ENCODE measurements around the gene PREB. TPM values are rescaled to one million over a fixed set of nuclear protein-coding genes. Genes with fewer than 3 reads are reported as not detected.

Gene PREB
- total and polyA plus RNA-seq, 2 of the 13 experiments (the other 11 are each of a cell fraction or from before 2014, with no cell fraction given), result 112 to 192 TPM

DNA sequence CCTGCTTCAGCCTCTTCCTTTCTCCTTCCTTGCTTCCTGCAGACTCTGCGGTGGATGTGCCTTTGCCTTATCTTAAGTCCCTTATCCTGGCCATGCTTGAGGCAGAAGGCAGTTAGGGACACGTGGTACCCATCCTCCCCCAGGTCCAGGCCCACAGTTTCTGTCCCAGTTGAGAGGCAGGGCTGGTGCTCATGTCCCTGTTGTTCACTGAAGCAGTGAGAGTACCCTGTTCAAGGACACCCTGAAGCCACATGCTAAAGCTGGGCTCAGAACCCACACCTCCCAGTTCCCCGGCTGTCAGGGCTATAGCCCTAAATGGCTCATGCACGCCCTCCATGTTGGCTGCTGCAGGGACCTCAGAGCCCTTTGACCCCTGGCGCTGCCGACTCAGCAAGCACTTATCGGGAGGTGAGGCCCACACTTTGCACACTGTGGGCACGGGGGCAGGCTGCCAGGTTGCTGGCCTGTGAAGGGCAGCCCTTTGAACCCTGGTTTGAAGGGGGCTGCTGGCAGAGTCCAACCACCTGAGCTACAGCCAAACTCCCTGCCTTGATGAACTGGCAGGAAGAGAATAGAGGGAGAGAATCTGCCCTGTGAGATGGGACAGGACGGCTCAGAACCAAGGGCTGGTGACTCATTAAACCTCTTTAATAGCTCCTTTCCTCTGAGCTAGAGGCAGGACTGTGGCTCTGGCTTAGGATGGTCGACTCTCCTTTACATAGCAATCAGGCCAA, 41.6 kb downstream of the PREB start (continued):
- TF ChIP-seq ZFP90 (CRISPR knock-in tag; IDR thresholded peaks at IDR 0.05; ENCODE audit: borderline replicate concordance), result peak; percentile 78
- TF ChIP-seq ZNF10 (CRISPR knock-in tag; IDR thresholded peaks at IDR 0.05; ENCODE audit: borderline replicate concordance, low read depth), result no peak
- no peak; the same call in 1 of the 2 replicates for TF ChIP-seq MYNN (CRISPR knock-in tag; IDR thresholded peaks at IDR 0.05; ENCODE audit: low read depth)
- TF ChIP-seq ZNF136 (CRISPR knock-in tag; IDR thresholded peaks at IDR 0.05; ENCODE audit: low read depth), result peak; percentile 53; the same call in 1 of the 2 replicates
- TF ChIP-seq, protein P1, sequence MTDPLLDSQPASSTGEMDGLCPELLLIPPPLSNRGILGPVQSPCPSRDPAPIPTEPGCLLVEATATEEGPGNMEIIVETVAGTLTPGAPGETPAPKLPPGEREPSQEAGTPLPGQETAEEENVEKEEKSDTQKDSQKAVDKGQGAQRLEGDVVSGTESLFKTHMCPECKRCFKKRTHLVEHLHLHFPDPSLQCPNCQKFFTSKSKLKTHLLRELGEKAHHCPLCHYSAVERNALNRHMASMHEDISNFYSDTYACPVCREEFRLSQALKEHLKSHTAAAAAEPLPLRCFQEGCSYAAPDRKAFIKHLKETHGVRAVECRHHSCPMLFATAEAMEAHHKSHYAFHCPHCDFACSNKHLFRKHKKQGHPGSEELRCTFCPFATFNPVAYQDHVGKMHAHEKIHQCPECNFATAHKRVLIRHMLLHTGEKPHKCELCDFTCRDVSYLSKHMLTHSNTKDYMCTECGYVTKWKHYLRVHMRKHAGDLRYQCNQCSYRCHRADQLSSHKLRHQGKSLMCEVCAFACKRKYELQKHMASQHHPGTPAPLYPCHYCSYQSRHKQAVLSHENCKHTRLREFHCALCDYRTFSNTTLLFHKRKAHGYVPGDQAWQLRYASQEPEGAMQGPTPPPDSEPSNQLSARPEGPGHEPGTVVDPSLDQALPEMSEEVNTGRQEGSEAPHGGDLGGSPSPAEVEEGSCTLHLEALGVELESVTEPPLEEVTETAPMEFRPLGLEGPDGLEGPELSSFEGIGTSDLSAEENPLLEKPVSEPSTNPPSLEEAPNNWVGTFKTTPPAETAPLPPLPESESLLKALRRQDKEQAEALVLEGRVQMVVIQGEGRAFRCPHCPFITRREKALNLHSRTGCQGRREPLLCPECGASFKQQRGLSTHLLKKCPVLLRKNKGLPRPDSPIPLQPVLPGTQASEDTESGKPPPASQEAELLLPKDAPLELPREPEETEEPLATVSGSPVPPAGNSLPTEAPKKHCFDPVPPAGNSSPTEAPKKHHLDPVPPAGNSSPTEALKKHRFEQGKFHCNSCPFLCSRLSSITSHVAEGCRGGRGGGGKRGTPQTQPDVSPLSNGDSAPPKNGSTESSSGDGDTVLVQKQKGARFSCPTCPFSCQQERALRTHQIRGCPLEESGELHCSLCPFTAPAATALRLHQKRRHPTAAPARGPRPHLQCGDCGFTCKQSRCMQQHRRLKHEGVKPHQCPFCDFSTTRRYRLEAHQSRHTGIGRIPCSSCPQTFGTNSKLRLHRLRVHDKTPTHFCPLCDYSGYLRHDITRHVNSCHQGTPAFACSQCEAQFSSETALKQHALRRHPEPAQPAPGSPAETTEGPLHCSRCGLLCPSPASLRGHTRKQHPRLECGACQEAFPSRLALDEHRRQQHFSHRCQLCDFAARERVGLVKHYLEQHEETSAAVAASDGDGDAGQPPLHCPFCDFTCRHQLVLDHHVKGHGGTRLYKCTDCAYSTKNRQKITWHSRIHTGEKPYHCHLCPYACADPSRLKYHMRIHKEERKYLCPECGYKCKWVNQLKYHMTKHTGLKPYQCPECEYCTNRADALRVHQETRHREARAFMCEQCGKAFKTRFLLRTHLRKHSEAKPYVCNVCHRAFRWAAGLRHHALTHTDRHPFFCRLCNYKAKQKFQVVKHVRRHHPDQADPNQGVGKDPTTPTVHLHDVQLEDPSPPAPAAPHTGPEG (CRISPR knock-in tag; IDR thresholded peaks at IDR 0.05), result no peak
- peak; percentile 89; the same call in 1 of the 2 replicates for TF ChIP-seq ZNF644 (CRISPR knock-in tag; IDR thresholded peaks at IDR 0.05; ENCODE audit: low read depth)
- TF ChIP-seq MED1 (CRISPR knock-in tag; IDR thresholded peaks at IDR 0.05), result peak; percentile 94
- no peak for TF ChIP-seq RFX3 (CRISPR knock-in tag; IDR thresholded peaks at IDR 0.05)
- no peak for TF ChIP-seq ZNF816 (CRISPR knock-in tag; IDR thresholded peaks at IDR 0.05; ENCODE audit: borderline replicate concordance)
- peak; percentile 85 for TF ChIP-seq ZNF629 (CRISPR knock-in tag; conservative IDR thresholded peaks at IDR 0.05)
- TF ChIP-seq, protein P2, sequence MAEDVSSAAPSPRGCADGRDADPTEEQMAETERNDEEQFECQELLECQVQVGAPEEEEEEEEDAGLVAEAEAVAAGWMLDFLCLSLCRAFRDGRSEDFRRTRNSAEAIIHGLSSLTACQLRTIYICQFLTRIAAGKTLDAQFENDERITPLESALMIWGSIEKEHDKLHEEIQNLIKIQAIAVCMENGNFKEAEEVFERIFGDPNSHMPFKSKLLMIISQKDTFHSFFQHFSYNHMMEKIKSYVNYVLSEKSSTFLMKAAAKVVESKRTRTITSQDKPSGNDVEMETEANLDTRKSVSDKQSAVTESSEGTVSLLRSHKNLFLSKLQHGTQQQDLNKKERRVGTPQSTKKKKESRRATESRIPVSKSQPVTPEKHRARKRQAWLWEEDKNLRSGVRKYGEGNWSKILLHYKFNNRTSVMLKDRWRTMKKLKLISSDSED (CRISPR knock-in tag; IDR thresholded peaks at IDR 0.05), result no peak
- TF ChIP-seq ZBTB43 (CRISPR knock-in tag; conservative IDR thresholded peaks at IDR 0.05), result peak; percentile 76; the same call in 1 of the 2 replicates
- TF ChIP-seq ZNF3 (CRISPR knock-in tag; IDR thresholded peaks at IDR 0.05), result no peak
- peak; percentile 28; the same call in 1 of the 2 replicates for TF ChIP-seq FOSL1 (CRISPR knock-in tag; IDR thresholded peaks at IDR 0.05; ENCODE audit: borderline replicate concordance)
- TF ChIP-seq CSRNP2 (CRISPR knock-in tag; conservative IDR thresholded peaks at IDR 0.05; ENCODE audit: low read depth), result no peak
- TF ChIP-seq U2AF2 (IDR thresholded peaks at IDR 0.05; ENCODE audit: low read depth, low read length), result no peak

Data from HepG2 (cell line).